OCI-LY1 (cell line): Measurements from ENCODE around the gene PPP4R3B.

Experiments used
- CTCF ChIP-seq: fragments of 200-600 bp; sonication (generic), shearing (Covaris generic); IDR thresholded peaks from 2 replicates; pipeline ENCODE4 v1.5.1; 2017; ENCODE audit warnings: mild to moderate bottlenecking, antibody characterized with exemption, low read length, moderate library complexity, mixed read lengths
- EZH2 ChIP-seq: fragments of 200-600 bp; sonication (generic), shearing (Covaris generic); IDR thresholded peaks from 2 replicates; pipeline ENCODE4 v1.8.0; 2017; ENCODE audit warnings: borderline replicate concordance, mixed run types, mild to moderate bottlenecking, antibody characterized with exemption, low read length, moderate library complexity, mixed read lengths

GRCh38 chr2:55610954-55611743 lies 6.3 kb downstream of the PPP4R3B start:
- TF ChIP-seq CTCF (no peak), EZH2 (no peak)
